OCI-M2 (cell line): ENCODE data around the gene PPIB.
A peak's percentile ranks its signal among the peaks of the same experiment; 100 is the strongest.

Experiments used
- DNase-seq: peaks from one replicate; lab custom pipeline; 2025; ENCODE audit not compliant: unreplicated experiment; lab: John Stamatoyannopoulos, UW

Gene PPIB

DNA sequence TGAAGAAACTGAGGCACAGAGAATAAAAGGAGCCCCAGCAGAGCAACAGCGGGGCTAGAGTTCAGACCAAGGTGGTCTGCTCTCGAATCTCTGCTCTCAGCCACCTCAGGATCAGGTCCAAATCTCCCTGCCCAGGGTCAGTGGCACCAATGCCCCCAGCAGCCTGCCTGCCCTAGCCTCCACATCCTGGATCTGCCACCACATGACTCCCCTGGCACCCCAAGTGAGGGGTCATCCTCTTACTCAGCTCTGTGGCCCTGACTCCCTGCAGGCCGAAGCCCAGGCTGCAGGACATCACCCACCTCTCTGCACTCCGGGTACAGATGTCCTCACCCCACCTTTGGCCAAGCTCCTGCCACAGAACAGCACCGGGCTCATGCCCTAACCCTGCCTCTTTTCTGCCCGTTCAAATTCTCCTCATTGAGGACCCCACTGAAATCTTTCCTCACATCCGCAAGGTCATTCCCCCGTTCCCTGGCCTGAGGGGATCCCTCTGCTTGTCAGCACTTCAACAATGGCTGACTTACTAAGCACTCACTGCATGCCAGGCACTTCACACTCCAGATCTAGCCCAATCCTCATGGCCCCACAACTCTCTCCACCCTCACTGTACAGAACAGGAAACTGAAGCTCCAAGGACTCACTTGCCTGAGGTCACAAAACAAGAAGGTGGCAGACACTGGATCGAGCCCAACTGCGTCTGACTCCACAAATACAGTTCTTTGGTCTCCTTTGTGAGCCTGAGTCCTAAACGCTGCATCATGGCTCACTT, 4.3 kb downstream of the PPIB start:
- DNase-seq = no peak

GRCh38 chr15:64157599-64158125, 5.2 kb downstream of the PPIB start:
- DNase-seq = no peak

DNA sequence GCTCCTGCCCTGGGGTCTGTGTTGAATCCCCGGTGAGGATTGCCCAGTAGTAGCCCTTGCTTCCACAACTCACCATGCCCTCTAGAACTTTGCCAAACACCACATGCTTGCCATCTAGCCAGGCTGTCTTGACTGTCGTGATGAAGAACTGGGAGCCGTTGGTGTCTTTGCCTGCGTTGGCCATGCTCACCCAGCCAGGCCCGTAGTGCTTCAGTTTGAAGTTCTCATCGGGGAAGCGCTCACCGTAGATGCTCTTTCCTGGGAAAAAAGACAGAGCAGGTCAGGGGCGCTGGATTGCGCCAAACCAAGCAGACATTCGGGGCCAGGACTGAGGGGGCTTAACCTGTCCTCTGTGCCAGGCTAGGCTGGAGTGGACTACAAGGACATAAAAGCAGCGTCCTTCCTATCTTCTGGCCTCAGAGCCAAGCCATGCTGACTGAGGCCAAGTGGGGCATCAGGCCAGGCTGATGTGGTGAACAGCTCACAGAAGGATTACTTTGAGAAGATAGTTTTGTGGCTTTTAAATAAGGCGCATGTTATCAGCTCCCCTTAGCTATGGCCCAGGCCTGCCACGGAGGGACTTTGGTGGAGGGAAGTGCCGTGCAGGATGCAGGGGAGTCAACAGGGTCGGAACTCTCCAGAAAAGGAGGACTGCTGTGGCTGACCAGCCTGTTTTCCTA, 6.0 kb downstream of the PPIB start:
- DNase-seq = no peak

GRCh38 chr15:64155802-64156651, 6.8 kb downstream of the PPIB start:
- DNase-seq = no peak

DNA sequence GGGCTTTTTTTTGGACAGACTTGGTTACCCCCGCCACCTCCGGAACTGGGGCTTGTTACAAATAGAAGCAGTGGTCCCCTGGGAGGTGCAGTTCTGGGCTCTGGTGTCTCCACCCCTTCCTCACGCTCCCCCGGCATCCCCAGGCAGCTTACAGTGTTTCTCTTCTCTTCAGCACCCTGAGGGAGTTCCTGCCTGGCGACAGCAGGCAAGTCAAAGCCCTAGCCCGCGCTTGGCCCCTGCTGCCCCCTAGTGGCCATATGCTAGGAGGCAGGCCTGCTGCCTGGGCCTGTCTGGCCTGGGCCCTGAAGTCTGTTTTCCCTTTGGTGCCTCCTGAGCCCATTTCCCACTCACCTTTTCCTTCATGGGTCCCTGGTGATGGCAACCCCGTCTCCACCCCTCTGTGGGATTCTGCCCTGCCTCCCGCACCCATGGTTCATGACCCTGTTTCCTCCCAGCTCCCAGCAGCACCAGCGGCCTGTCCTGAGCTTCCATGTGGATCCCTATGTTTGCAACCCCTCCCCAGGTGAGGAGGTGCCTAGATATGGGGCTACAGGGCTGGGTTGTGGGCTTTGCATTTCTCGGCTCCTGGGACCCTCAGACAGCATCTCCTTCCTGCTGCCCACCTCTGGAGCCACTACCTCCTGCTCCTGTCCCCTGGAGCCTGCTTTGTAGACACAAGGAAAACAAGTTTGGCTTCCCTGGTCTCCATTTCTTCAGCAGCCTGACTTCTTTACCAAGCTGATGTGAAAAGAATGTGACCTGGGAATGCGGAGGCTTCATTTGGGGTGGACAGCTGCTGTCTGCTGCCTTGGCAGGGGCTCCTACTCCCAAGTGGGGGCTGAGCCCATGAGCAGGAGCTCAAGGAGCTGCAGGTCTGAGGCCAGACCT, 9.1 kb downstream of the PPIB start:
- DNase-seq = peak; percentile 60

GRCh38 chr15:64152507-64153387, 10.1 kb downstream of the PPIB start:
- DNase-seq = no peak

DNA sequence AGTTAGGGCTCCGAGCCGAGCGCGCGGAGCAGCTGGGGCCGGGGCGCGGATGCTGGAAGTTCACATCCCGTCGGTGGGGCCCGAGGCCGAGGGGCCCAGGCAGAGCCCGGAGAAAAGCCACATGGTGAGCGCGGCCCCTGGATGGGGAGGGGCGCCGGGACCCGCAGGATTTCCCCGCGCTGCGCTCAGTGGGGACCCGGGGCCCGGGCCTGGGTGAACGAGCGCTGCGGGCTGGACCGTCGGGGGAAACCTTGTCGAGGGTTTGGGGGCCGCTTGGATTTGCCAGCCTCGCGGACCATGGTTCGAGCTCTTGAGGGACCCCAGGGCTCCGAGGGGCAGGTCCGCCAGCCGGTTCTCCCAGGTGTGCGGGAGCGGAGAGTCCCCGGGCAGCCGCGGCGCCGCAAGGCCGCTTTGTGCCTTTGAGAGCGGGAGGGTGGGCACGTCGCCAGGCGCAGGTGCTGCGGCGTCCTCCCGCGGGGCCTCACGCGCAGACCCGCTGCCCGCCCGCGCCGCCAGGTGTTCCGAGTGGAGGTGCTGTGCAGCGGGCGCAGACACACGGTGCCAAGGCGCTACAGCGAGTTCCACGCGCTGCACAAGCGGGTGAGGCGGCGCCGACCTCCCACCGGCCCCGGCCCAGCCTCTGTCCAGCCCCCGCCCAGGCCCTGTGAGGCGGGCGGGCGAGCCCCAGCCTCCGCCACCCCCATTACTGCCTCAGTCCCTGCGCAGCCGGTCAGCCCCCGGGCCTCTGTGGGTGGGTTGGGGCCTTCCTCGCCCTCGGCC, 10.9 kb downstream of the PPIB start, which contains the start of gene SNX22:
Gene SNX22, plus strand, starts transcription at position 5 of the 780 bp plus-strand sequence. Its CDS starts 45 bp downstream, at position 50.
- DNase-seq = no peak

GRCh38 chr15:64149893-64150578, 12.8 kb downstream of the PPIB start:
- peak; percentile 36 for DNase-seq

DNA sequence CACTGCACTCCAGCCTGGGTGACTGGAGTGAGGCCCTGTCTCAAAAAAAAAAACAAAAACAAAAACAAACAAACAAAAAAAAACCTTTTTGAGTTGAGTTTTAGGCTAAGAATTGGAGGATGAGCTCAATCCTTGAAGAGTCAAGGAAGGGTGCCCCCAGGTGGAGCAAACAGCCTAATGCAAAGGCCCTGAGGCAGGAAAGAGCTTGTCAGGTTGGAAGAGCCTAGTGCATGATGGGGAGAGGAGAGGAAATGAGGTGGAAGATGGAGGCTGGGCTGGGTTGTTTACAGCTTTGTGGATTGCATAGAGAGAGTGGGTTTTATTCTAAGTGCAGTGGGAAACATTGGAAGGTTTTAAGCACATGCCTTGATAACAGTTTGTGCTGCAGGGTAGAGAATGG, 13.4 kb downstream of the PPIB start:
- no peak for DNase-seq

GRCh38 chr15:64148581-64148980, 14.2 kb downstream of the PPIB start:
- DNase-seq = no peak

GRCh38 chr15:64148168-64148567, 14.7 kb downstream of the PPIB start:
- no peak for DNase-seq

GRCh38 chr15:64146885-64147681, 15.7 kb downstream of the PPIB start:
- DNase-seq = no peak

DNA sequence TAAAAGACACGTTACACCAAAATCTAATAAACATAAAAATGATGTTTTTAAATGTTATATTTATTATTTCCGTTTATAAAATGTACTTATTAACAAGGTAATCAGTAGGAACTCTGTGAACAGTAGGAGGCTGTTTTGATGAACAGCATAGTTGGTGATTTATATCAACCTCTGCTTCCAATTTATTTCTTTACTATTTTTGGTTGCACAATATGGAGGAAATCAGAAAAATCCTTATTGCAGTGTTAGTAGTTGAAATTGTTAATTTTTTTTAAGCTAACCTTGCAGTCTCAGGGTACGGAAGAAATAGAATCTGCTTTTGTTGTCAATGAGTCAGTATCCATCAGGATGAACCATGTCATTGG, 16.3 kb downstream of the PPIB start:
- DNase-seq = no peak

GRCh38 chr15:64146041-64146440, 16.8 kb downstream of the PPIB start:
- no peak for DNase-seq

- no peak for DNase-seq
Observed at GRCh38 chr15:64144565-64145281, 18.1 kb downstream of the PPIB start.

DNA sequence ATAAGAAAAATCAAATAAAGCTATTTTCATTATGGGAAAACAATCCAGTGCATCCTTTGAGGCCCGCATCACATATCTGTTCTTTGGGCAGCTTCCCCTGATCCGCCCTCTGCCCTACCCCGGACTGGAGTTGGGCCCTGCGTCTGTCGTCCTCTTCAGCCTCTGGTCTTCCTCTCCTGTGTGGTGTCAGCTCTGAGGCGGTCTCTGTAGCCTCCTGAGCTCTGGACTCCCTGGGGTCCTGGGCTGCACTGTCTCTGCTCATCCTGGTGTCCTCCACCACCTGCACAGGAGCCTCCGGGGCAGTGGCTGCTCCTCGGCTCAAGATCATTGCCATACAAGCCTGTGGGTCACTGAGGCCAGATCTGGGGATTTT, 18.6 kb downstream of the PPIB start:
- no peak for DNase-seq

DNA sequence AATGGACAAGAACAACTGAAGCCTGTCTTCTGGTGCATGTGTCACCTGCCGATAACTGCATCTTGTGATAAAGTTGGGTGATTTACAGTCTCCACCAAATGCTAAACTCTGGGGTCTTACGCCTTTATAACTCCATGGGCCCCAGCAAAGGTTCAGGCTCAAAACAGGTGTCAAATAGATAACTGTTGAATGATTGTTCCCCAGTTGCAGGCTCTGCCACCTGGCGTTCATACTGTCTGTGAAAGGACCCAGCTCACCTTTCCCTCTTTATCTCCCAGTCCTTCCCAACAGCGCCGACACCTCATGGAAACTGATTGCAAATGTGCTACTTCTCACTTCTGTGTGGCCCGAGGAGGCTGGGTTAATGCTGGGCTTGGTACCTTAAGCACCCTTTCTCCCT, 19.5 kb downstream of the PPIB start:
- DNase-seq = no peak
